DND-41 (cell line): ENCODE results near the gene CEP104.

ENCODE experiments used
- EZH2 ChIP-seq: IDR thresholded peaks from 3 replicates; pipeline ENCODE4 v1.6.1; 2012; ENCODE audit warnings: borderline replicate concordance, low read depth, mild to moderate bottlenecking, moderate library complexity, low read length, inconsistent platforms; ENCODE audit not compliant: severe bottlenecking
- TF ChIP-seq, protein P1 (sequence below): IDR thresholded peaks from 2 replicates; pipeline ENCODE4 v1.5.1; 2012; ENCODE audit warnings: borderline replicate concordance, low read length, moderate library complexity, mild to moderate bottlenecking; ENCODE audit not compliant: poor library complexity, severe bottlenecking; ENCODE audit errors: extremely low read depth

GRCh38 chr1:3851292-3851691 lies 5.7 kb downstream of the CEP104 start:
- TF ChIP-seq, protein P1, sequence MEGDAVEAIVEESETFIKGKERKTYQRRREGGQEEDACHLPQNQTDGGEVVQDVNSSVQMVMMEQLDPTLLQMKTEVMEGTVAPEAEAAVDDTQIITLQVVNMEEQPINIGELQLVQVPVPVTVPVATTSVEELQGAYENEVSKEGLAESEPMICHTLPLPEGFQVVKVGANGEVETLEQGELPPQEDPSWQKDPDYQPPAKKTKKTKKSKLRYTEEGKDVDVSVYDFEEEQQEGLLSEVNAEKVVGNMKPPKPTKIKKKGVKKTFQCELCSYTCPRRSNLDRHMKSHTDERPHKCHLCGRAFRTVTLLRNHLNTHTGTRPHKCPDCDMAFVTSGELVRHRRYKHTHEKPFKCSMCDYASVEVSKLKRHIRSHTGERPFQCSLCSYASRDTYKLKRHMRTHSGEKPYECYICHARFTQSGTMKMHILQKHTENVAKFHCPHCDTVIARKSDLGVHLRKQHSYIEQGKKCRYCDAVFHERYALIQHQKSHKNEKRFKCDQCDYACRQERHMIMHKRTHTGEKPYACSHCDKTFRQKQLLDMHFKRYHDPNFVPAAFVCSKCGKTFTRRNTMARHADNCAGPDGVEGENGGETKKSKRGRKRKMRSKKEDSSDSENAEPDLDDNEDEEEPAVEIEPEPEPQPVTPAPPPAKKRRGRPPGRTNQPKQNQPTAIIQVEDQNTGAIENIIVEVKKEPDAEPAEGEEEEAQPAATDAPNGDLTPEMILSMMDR, result no peak
- TF ChIP-seq EZH2, result no peak
